Tibial nerve (tissue), 4 donors: ENCODE results near the gene B4GALT5. TPM values are rescaled to one million over a fixed set of nuclear protein-coding genes. Genes with fewer than 3 reads are reported as not detected.

Experiments
- DNase-seq, 2 donors: peaks; one replicate each; pipeline ENCODE4 v3.0.0-alpha.2; 2019; ENCODE audit warnings: low spot score in 2 of 2
- H3K27ac ChIP-seq, 4 donors: fragments of 200-600 bp; sonication (generic) in 3 of 4; one replicate each; pipeline ENCODE4 v1.5.1; 2017 to 2019; ENCODE audit warnings: mild to moderate bottlenecking in 1 of 4
- H3K27me3 ChIP-seq, 2 donors: fragments of 200-600 bp; sonication (generic) in 1 of 2; one replicate each; pipeline versions ENCODE4 v1.5.1 to v1.6.0; 2017 to 2019
- H3K36me3 ChIP-seq, 3 donors: fragments of 200-600 bp; sonication (generic); one replicate each; pipeline ENCODE4 v1.5.1; 2018 to 2019
- H3K4me1 ChIP-seq, 4 donors: fragments of 200-600 bp; sonication (generic) in 3 of 4; one replicate each; pipeline ENCODE4 v1.5.1; 2017 to 2019
- H3K4me3 ChIP-seq, 4 donors: fragments of 200-600 bp; sonication (generic) in 3 of 4; one replicate each; pipeline ENCODE4 v1.5.1; 2017 to 2019; ENCODE audit warnings: mild to moderate bottlenecking in 1 of 4, moderate library complexity in 1 of 4
- H3K9me3 ChIP-seq, 4 donors: fragments of 200-600 bp; sonication (generic) in 3 of 4; one replicate each; pipeline ENCODE4 v1.5.1; 2017 to 2019
- CTCF ChIP-seq, 5 experiments: fragments of 200-600 bp in 3 of 5; fragments of 450-650 bp in 2 of 5; sonication (generic) in 3 of 5; IDR thresholded peaks; one replicate each; pipeline ENCODE4 v1.5.1; 2016 to 2019; ENCODE audit warnings: antibody characterized with exemption in 5 of 5, mild to moderate bottlenecking in 3 of 5, moderate library complexity in 2 of 5
- EP300 ChIP-seq, 2 donors: sonication (generic); formaldehyde crosslinking; IDR thresholded peaks; one replicate each; pipeline ENCODE4 v1.6.1; 2017; ENCODE audit warnings: antibody characterized with exemption in 2 of 2, mild to moderate bottlenecking in 1 of 2
- POLR2A ChIP-seq, 2 donors: fragments of 450-650 bp; IDR thresholded peaks; one replicate each; pipeline ENCODE4 v1.6.1; 2017; ENCODE audit warnings: antibody characterized with exemption in 2 of 2, mild to moderate bottlenecking in 2 of 2, moderate library complexity in 2 of 2
- WGBS, 2 donors: methylation state at CpG; one replicate each; pipeline ENCODE4 v1.1.5; 2018; 5-methylcytosine and 5-hydroxymethylcytosine counted together
- total RNA-seq, 4 donors: library from RNA; depleted of rRNA; stranded (reverse); fragments of >200 nt; gene quantifications; one replicate each; pipeline ENCODE4 v1.1.0, GENCODE V29; 2016

The B4GALT5 gene
- total RNA-seq, 4 donors from 2014 or later = 13.6 to 25.2 (median 20.7) TPM

- 75 to 81% methylated on average over 5 of the region's 5 CpGs for WGBS, 2 donors
- Histone ChIP-seq H3K4me3 (no peak overlapping the region), H3K9me3 (no peaks in the 10 kb centered on the region), H3K27ac (no peak overlapping the region), H3K27me3 (no peaks in the 10 kb centered on the region), H3K4me1 (peaks cover 0 to 17% (median 0%) of the 10 kb centered on the region in 4 donors), H3K36me3 (no peaks in the 10 kb centered on the region)
- no peak for DNase-seq
- TF ChIP-seq POLR2A (IDR thresholded peaks at IDR 0.05) = no peak
- no peak for TF ChIP-seq EP300 (IDR thresholded peaks at IDR 0.05)
These were observed 112.3 kb downstream of the B4GALT5 start for GRCh38 chr20:49601153-49601924.

GRCh38 chr20:49599746-49600113 is 113.9 kb downstream of the B4GALT5 start:
- DNase-seq = no peak
- H3K27me3 ChIP-seq = no peaks in the 10 kb centered on the region
- H3K4me1 ChIP-seq = peaks cover 0 to 5% (median under 1%) of the 10 kb centered on the region in 4 donors
- no peaks in the 10 kb centered on the region for H3K9me3 ChIP-seq
- WGBS, 2 donors = 86 to 91% methylated on average over 4 of the region's 4 CpGs
- H3K27ac ChIP-seq = peak overlapping the region in 1 of 4 donors; percentile 29
- no peak overlapping the region for H3K4me3 ChIP-seq
- no peak for TF ChIP-seq EP300 (IDR thresholded peaks at IDR 0.05)
- no peak for TF ChIP-seq POLR2A (IDR thresholded peaks at IDR 0.05)
- TF ChIP-seq CTCF (IDR thresholded peaks at IDR 0.05) = no peak
- no peaks in the 10 kb centered on the region for H3K36me3 ChIP-seq

GRCh38 chr20:49597825-49598395 is 115.8 kb downstream of the B4GALT5 start:
- 93 to 96% methylated on average over 4 of the region's 4 CpGs for WGBS, 2 donors
- Histone ChIP-seq H3K36me3 (no peaks in the 10 kb centered on the region), H3K27me3 (no peaks in the 10 kb centered on the region), H3K4me3 (no peak overlapping the region), H3K27ac (no peak overlapping the region), H3K9me3 (no peaks in the 10 kb centered on the region), H3K4me1 (peaks cover 0 to 15% (median 3%) of the 10 kb centered on the region in 4 donors)
- no peak for TF ChIP-seq POLR2A (IDR thresholded peaks at IDR 0.05)
- TF ChIP-seq EP300 (IDR thresholded peaks at IDR 0.05) = no peak
- TF ChIP-seq CTCF (IDR thresholded peaks at IDR 0.05) = no peak
- no peak for DNase-seq

- WGBS, 2 donors = 72 to 74% methylated on average over 14 to 15 of the region's 15 CpGs
- no peak for DNase-seq
- no peaks in the 10 kb centered on the region for H3K36me3 ChIP-seq
- H3K4me1 ChIP-seq = peaks cover 0 to 27% (median 3%) of the 10 kb centered on the region in 4 donors
- H3K9me3 ChIP-seq = no peaks in the 10 kb centered on the region
- no peaks in the 10 kb centered on the region for H3K27me3 ChIP-seq
- H3K4me3 ChIP-seq = no peak overlapping the region
- peak overlapping the region in 1 of 4 donors; percentile 63 for H3K27ac ChIP-seq
- TF ChIP-seq CTCF (IDR thresholded peaks at IDR 0.05) (no peak), EP300 (IDR thresholded peaks at IDR 0.05) (peak in 1 of 2 donors; percentile 29)
These were observed 117.7 kb downstream of the B4GALT5 start for GRCh38 chr20:49595811-49596561.

GRCh38 chr20:49595346-49595745 is 118.3 kb downstream of the B4GALT5 start:
- no peak for DNase-seq
- H3K4me3 ChIP-seq = no peak overlapping the region
- H3K36me3 ChIP-seq = no peaks in the 10 kb centered on the region
- TF ChIP-seq EP300 (IDR thresholded peaks at IDR 0.05) = no peak
- no peak for TF ChIP-seq CTCF (IDR thresholded peaks at IDR 0.05)
- no peak for TF ChIP-seq POLR2A (IDR thresholded peaks at IDR 0.05)
- H3K27me3 ChIP-seq = no peaks in the 10 kb centered on the region
- H3K9me3 ChIP-seq = no peaks in the 10 kb centered on the region
- WGBS, 2 donors = 86 to 89% methylated on average over 10 of the region's 10 CpGs
- H3K27ac ChIP-seq = peak overlapping the region in 1 of 4 donors; percentile 63
- peaks cover 0 to 33% (median 3%) of the 10 kb centered on the region in 4 donors for H3K4me1 ChIP-seq
